Fibroblast of skin of right biceps (primary cell): ENCODE measurements around the gene CD248.
A peak's percentile ranks its signal among the peaks of the same experiment; 100 is the strongest.
"Not testable (repeated sequence)": the region's sequence is repeated elsewhere in the genome, so short reads cannot be mapped to it uniquely, and the experiment has no call there.

Experiments used
- DNase-seq: peaks from one replicate; pipeline ENCODE4 v3.0.0-alpha.2; 2013

CD248 gene

GRCh38 chr11:66316849-66317251 is at the start of gene CD248:
CD248 (minus strand) TSS chr11:66317044; CDS start chr11:66317027, 17 bp downstream.
- peak; percentile 94 for DNase-seq

- no peak for DNase-seq
Measured at GRCh38 chr11:66365711-66366619, 49.1 kb upstream of the CD248 start.

GRCh38 chr11:66365166-66365565 is 48.3 kb upstream of the CD248 start:
- DNase-seq = no peak

- DNase-seq = no peak
Measured at GRCh38 chr11:66363805-66364535, 47.1 kb upstream of the CD248 start.

- no peak for DNase-seq
Measured at GRCh38 chr11:66363187-66363601, 46.4 kb upstream of the CD248 start.

GRCh38 chr11:66362481-66363147 is 45.8 kb upstream of the CD248 start:
- DNase-seq = no peak

GRCh38 chr11:66361502-66361941 is 44.7 kb upstream of the CD248 start:
- no peak for DNase-seq

- no peak for DNase-seq
Measured at GRCh38 chr11:66360406-66361073, 43.7 kb upstream of the CD248 start.

- no peak for DNase-seq
Measured at GRCh38 chr11:66359662-66360087, 42.8 kb upstream of the CD248 start.

- DNase-seq = not testable (repeated sequence)
Measured at GRCh38 chr11:66350560-66351235, 33.9 kb upstream of the CD248 start.

- DNase-seq = no peak
Measured at GRCh38 chr11:66349084-66349386, 32.2 kb upstream of the CD248 start.

GRCh38 chr11:66347425-66348276 is 30.8 kb upstream of the CD248 start, which contains the start of gene B4GAT1:
B4GAT1 (minus strand) TSS chr11:66347629; CDS start chr11:66347545, 84 bp downstream.
- DNase-seq = peak; percentile 94

GRCh38 chr11:66346476-66347424 is 29.9 kb upstream of the CD248 start:
- no peak for DNase-seq

- DNase-seq = no peak
Measured at GRCh38 chr11:66345316-66345649, 28.4 kb upstream of the CD248 start.

GRCh38 chr11:66344550-66345315 is 27.9 kb upstream of the CD248 start, which contains the start of gene BRMS1:
BRMS1 (minus strand) TSS chr11:66345104; CDS start chr11:66342234, 2,870 bp downstream.
- peak; percentile 97 for DNase-seq

GRCh38 chr11:66343176-66343575 is 26.3 kb upstream of the CD248 start:
- no peak for DNase-seq

GRCh38 chr11:66341502-66342126 is 24.8 kb upstream of the CD248 start:
- DNase-seq = no peak
